Panc1 (cell line): ENCODE results near the gene CLPTM1. TPM values are rescaled to one million over a fixed set of nuclear protein-coding genes. Genes with fewer than 3 reads are reported as not detected.

Source experiments
- ATAC-seq: fragments of 200-7000 bp; cut with Tn5 transposase; 2 replicates; pipeline ENCODE4 v1.9.1; 2020; ENCODE audit warnings: mild to moderate bottlenecking, moderate library complexity
- BruUV-seq: library from RNA; stranded (reverse); fragments of 400-500 nt; replicated peaks from 2 replicates; lab custom pipeline; 2021; lab: Mats Ljungman, UMichigan
- CTCF ChIA-PET: fragments of 300-600 bp; sonication (Branson Sonifier 250); formaldehyde crosslinking; loops from one replicate; lab custom pipeline; 2022; ENCODE audit warnings: antibody characterized with exemption; lab: Charles Lee
- POLR2A ChIA-PET: fragments of 300-600 bp; sonication (Branson Sonifier 250); formaldehyde crosslinking; loops from one replicate; lab custom pipeline; 2022; ENCODE audit warnings: antibody characterized with exemption; lab: Charles Lee
- DNase-seq: peaks from one replicate; pipeline ENCODE4 v3.0.0-alpha.2; 2010; ENCODE audit warnings: low read depth, low spot score
- H3K27ac ChIP-seq: 2 replicates; pipeline ENCODE4 v1.5.1; 2011; ENCODE audit warnings: mild to moderate bottlenecking, low read length, inconsistent platforms
- H3K27me3 ChIP-seq: fragments of 200-500 bp; sonication (Bioruptor generic); 2 replicates; pipeline ENCODE4 v1.6.0; 2014; ENCODE audit warnings: low read length, inconsistent platforms; ENCODE audit not compliant: control insufficient read depth, insufficient read depth
- H3K36me3 ChIP-seq: fragments of 200-500 bp; sonication (Bioruptor generic); 2 replicates; pipeline ENCODE4 v1.5.1; 2014; ENCODE audit warnings: inconsistent platforms, mild to moderate bottlenecking, low read length, moderate library complexity; ENCODE audit not compliant: control insufficient read depth, insufficient read depth
- H3K4me1 ChIP-seq: 2 replicates; pipeline ENCODE4 v1.5.1; 2011; ENCODE audit warnings: inconsistent platforms, mild to moderate bottlenecking, low read length, moderate library complexity; ENCODE audit not compliant: control insufficient read depth, insufficient read depth
- H3K4me3 ChIP-seq, 2 experiments: 2 replicates each; pipeline ENCODE4 v1.5.1; 2011 to 2012; ENCODE audit warnings: low read depth in 2 of 2, low read length in 2 of 2, mild to moderate bottlenecking in 2 of 2, inconsistent platforms in 1 of 2, moderate library complexity in 1 of 2
- H3K9me3 ChIP-seq: fragments of 200-500 bp; sonication (Bioruptor generic); 2 replicates; pipeline ENCODE4 v1.5.1; 2014; ENCODE audit warnings: low read depth, mild to moderate bottlenecking, inconsistent platforms, low read length, moderate library complexity; ENCODE audit not compliant: control insufficient read depth, insufficient read depth
- CTCF ChIP-seq: fragments of 450-650 bp; IDR thresholded peaks from 2 replicates; pipeline ENCODE4 v1.5.1; 2017; ENCODE audit warnings: mild to moderate bottlenecking
- POLR2AphosphoS5 ChIP-seq: IDR thresholded peaks from 2 replicates; pipeline ENCODE4 v1.6.1; 2012; ENCODE audit warnings: mild to moderate bottlenecking, low read depth, low read length, moderate library complexity
- REST ChIP-seq, 2 experiments: IDR thresholded peaks; 2 replicates each; pipeline ENCODE4 v1.6.1; 2011 to 2012; ENCODE audit warnings: low read depth in 2 of 2, control low read depth in 1 of 2, low read length in 1 of 2, mild to moderate bottlenecking in 1 of 2, moderate library complexity in 1 of 2; ENCODE audit not compliant: insufficient read depth in 1 of 2
- SIN3A ChIP-seq: IDR thresholded peaks from 2 replicates; pipeline ENCODE4 v1.6.1; 2012; ENCODE audit warnings: low read depth, mild to moderate bottlenecking, low read length, moderate library complexity, borderline replicate concordance; ENCODE audit not compliant: insufficient read depth
- TCF7L2 ChIP-seq: IDR thresholded peaks from 2 replicates; pipeline ENCODE4 v1.6.1; 2011; ENCODE audit warnings: mild to moderate bottlenecking, low read depth, low read length, inconsistent platforms
- in situ Hi-C: cut with HindIII; loops from 2 replicates; pipeline ENCODE4 v1.10.0; 2016; ENCODE audit warnings: low sequenced_read_pairs, low pct_unique_long_range_greater_than_20kb
- intact Hi-C: fragments of 100-400 bp; cut with micrococcal nuclease; formaldehyde crosslinking; loops from one replicate; pipeline ENCODE4 v1.10.0; 2022; ENCODE audit not compliant: unreplicated experiment
- total RNA-seq: library from RNA; stranded (reverse); gene quantifications from one replicate; pipeline ENCODE4 v1.2.1, GENCODE V29; 2021; ENCODE audit not compliant: unreplicated experiment

CLPTM1 gene
- total RNA-seq, 1 experiment from 2014 or later: 98.4 TPM

- Histone ChIP-seq H3K4me3 (no peak overlapping the region), H3K36me3 (no peaks in the 10 kb centered on the region), H3K9me3 (no peaks in the 10 kb centered on the region), H3K27me3 (no peaks in the 10 kb centered on the region), H3K27ac (no peak overlapping the region), H3K4me1 (no peaks in the 10 kb centered on the region)
- DNase-seq (no peak), ATAC-seq (no peak)
- no TSS peak for BruUV-seq
- intact Hi-C loops (no loop called here), in situ Hi-C loops (no loop called here)
- no peak for TF ChIP-seq TCF7L2
- TF ChIP-seq REST (IDR thresholded peaks at IDR 0.05; ENCODE audit: insufficient read depth in 1 of 2, low read depth in 2 of 2, low read length in 1 of 2): no peak
- TF ChIP-seq CTCF: no peak
- no peak for TF ChIP-seq POLR2AphosphoS5
- no peak for TF ChIP-seq SIN3A
- CTCF ChIA-PET: interaction anchor here (0.6 kb wide), 2 partner anchors 29 to 177 kb away, joined by 3 to 7 read pairs; no protein-coding TSS in a partner anchor
- POLR2A ChIA-PET: no interaction called here
These were observed 35.8 kb downstream of the CLPTM1 start for GRCh38 chr19:44990966-44991365.

- ChIA-PET POLR2A (no interaction called here), CTCF (no interaction called here)
- Histone ChIP-seq H3K27ac (no peak overlapping the region), H3K36me3 (no peaks in the 10 kb centered on the region), H3K4me3 (no peak overlapping the region), H3K27me3 (no peaks in the 10 kb centered on the region), H3K9me3 (no peaks in the 10 kb centered on the region), H3K4me1 (no peaks in the 10 kb centered on the region)
- in situ Hi-C loops: no loop called here
- no peak for TF ChIP-seq SIN3A
- no peak for TF ChIP-seq REST (IDR thresholded peaks at IDR 0.05; ENCODE audit: insufficient read depth in 1 of 2, low read depth in 2 of 2, low read length in 1 of 2)
- no peak for TF ChIP-seq CTCF
- TF ChIP-seq POLR2AphosphoS5: no peak
- no peak for TF ChIP-seq TCF7L2
- ATAC-seq: no peak
- intact Hi-C loops: no loop called here
- no peak for DNase-seq
- BruUV-seq: no TSS peak
These were observed 37.4 kb downstream of the CLPTM1 start for GRCh38 chr19:44992336-44993163.
